Neural cell (in vitro differentiated cells): ENCODE results near the gene LINGO1. TPM values are rescaled to one million over a fixed set of nuclear protein-coding genes. Genes with fewer than 3 reads are reported as not detected.

Experiments
- H2AFZ ChIP-seq: fragments of 200-600, 300-800 bp; sonication (generic), shearing (Covaris generic); 2 replicates; pipeline ENCODE4 v1.6.0; 2014; ENCODE audit warnings: low read depth, mild to moderate bottlenecking, antibody characterized with exemption, low read length, moderate library complexity
- H3F3A ChIP-seq: fragments of 200-600 bp; shearing (Covaris generic); 2 replicates; pipeline ENCODE4 v1.6.1; 2016; ENCODE audit warnings: mild to moderate bottlenecking, moderate library complexity, mixed read lengths, antibody characterized with exemption, low read length; ENCODE audit not compliant: insufficient read depth, poor library complexity, severe bottlenecking
- H3K27ac ChIP-seq: fragments of 200-600, 300-800 bp; sonication (generic), shearing (Covaris generic); 2 replicates; pipeline ENCODE4 v1.5.1; 2014; ENCODE audit warnings: mild to moderate bottlenecking, low read length, moderate library complexity
- H3K27me3 ChIP-seq: fragments of 300-800, 200-600 bp; sonication (generic), shearing (Covaris generic); 2 replicates; pipeline ENCODE4 v1.6.0; 2014; ENCODE audit warnings: mild to moderate bottlenecking, low read depth, low read length, moderate library complexity; ENCODE audit not compliant: insufficient read depth
- H3K36me3 ChIP-seq: fragments of 300-800, 200-600 bp; sonication (generic), shearing (Covaris generic); 2 replicates; pipeline ENCODE4 v1.5.1; 2014; ENCODE audit warnings: mild to moderate bottlenecking, antibody characterized with exemption, low read length, moderate library complexity; ENCODE audit not compliant: insufficient read depth
- H3K4me2 ChIP-seq: fragments of 300-800, 200-600 bp; sonication (generic), shearing (Covaris generic); 2 replicates; pipeline ENCODE4 v1.6.0; 2014; ENCODE audit warnings: mild to moderate bottlenecking, low read length
- H3K4me3 ChIP-seq: fragments of 300-800, 200-600 bp; sonication (generic), shearing (Covaris generic); 2 replicates; pipeline ENCODE4 v1.5.1; 2014; ENCODE audit warnings: mild to moderate bottlenecking, low read length, moderate library complexity
- H3K79me2 ChIP-seq: fragments of 200-600 bp; shearing (Covaris generic); replicated peaks from 2 replicates; pipeline ENCODE4 v1.6.0; 2014; ENCODE audit warnings: mild to moderate bottlenecking, low read length, moderate library complexity; ENCODE audit not compliant: insufficient read depth
- H3K9ac ChIP-seq: fragments of 300-800, 200-600 bp; sonication (generic), shearing (Covaris generic); 2 replicates; pipeline ENCODE4 v1.6.1; 2016; ENCODE audit warnings: mild to moderate bottlenecking, low read length, mixed read lengths
- H3K9me2 ChIP-seq: fragments of 200-600 bp; shearing (Covaris generic); 2 replicates; pipeline ENCODE4 v1.6.1; 2016; ENCODE audit warnings: mild to moderate bottlenecking, low read length, mixed read lengths; ENCODE audit not compliant: insufficient read depth
- H3K9me3 ChIP-seq: fragments of 200-600, 300-800 bp; sonication (generic), shearing (Covaris generic); 2 replicates; pipeline ENCODE4 v1.6.1; 2016; ENCODE audit warnings: mild to moderate bottlenecking, mixed run types, low read length, moderate library complexity, mixed read lengths
- H4K20me1 ChIP-seq: fragments of 200-600 bp; shearing (Covaris generic); 2 replicates; pipeline ENCODE4 v1.6.1; 2016; ENCODE audit warnings: mild to moderate bottlenecking, mixed run types; ENCODE audit not compliant: insufficient read depth
- CTCF ChIP-seq: fragments of 450-650 bp; IDR thresholded peaks from 2 replicates; pipeline ENCODE4 v1.5.1; 2014; ENCODE audit warnings: antibody characterized with exemption, mild to moderate bottlenecking, moderate library complexity; ENCODE audit not compliant: poor library complexity, severe bottlenecking
- EP300 ChIP-seq: fragments of 450-650 bp; conservative IDR thresholded peaks from 2 replicates; pipeline ENCODE4 v1.6.1; 2014; ENCODE audit warnings: antibody characterized with exemption, mild to moderate bottlenecking, moderate library complexity; ENCODE audit not compliant: poor library complexity, severe bottlenecking
- MXI1 ChIP-seq: fragments of 450-650 bp; conservative IDR thresholded peaks from 2 replicates; pipeline ENCODE4 v1.6.1; 2014; ENCODE audit warnings: antibody characterized with exemption, mild to moderate bottlenecking; ENCODE audit not compliant: poor library complexity, severe bottlenecking
- POLR2AphosphoS5 ChIP-seq: IDR thresholded peaks from 2 replicates; pipeline ENCODE4 v1.6.1; 2012
- RAD21 ChIP-seq: fragments of 450-650 bp; conservative IDR thresholded peaks from 2 replicates; pipeline ENCODE4 v1.6.1; 2014; ENCODE audit warnings: antibody characterized with exemption, mild to moderate bottlenecking, moderate library complexity
- SMC3 ChIP-seq: fragments of 450-650 bp; conservative IDR thresholded peaks from 2 replicates; pipeline ENCODE4 v1.6.1; 2014; ENCODE audit warnings: antibody characterized with exemption, mild to moderate bottlenecking, moderate library complexity; ENCODE audit not compliant: poor library complexity
- TAF1 ChIP-seq: IDR thresholded peaks from 2 replicates; pipeline ENCODE4 v1.6.1; 2012; ENCODE audit warnings: low read depth
- polyA plus RNA-seq: library from polyadenylated mRNA; depleted of rRNA; stranded (reverse); fragments of >200 nt; gene quantifications from 2 replicates; pipeline ENCODE4 v1.2.3, GENCODE V29; 2014
- TF ChIP-seq, protein P1 (sequence below): IDR thresholded peaks from 2 replicates; pipeline ENCODE4 v1.6.1; 2012; ENCODE audit warnings: borderline replicate concordance

Gene LINGO1
- polyA plus RNA-seq, 1 donor from 2014 or later, result 34.4 TPM

DNA sequence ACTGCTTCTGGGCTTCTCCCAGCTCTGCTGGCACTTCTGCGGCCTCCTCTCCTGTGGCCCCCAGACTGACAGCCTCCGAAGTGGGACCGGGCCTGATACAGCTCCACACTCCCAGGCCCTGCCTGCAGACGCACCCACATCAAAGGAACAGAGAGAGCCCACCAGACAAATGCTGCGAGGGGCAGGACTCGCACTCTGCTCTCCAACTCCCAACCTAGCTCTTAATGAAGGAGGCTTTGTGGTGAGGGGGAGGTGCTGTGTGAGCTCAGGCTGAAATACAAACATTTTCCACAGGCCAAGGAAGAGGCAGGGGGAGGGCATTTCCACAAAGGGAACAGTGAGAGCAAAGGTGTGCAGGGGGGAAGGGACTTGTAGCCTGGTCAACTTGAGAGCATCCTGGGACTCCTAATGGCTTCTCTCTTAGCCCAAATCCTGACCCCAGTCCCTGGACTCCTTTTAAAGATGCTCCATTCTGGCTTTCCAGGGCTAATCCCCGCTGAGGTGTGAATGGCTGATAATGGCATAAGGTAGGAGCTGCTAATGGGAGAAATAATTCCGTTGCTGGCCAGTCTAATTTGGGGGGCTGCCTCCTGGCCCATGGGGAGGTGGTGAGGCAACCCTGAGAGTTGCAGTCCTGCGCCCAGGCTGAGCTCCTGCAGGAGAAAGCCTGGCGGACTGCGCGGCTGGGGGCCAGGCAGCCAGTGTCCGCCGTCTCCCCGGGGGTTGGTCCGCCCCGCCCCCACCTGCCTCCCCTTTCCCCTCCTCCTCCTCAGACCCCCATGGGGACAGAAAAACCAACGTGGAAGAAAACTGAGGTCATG lies 9.6 kb downstream of the LINGO1 start:
- Histone ChIP-seq H3K4me2 (no peak overlapping the region), H3K9me3 (no peaks in the 10 kb centered on the region), H2AFZ (no peak overlapping the region), H3K27ac (no peak overlapping the region), H3K9ac (peak overlapping the region; percentile 15), H3K27me3 (no peaks in the 10 kb centered on the region), H4K20me1 (peaks cover 30% of the 10 kb centered on the region), H3K4me3 (no peak overlapping the region), H3K9me2 (no peaks in the 10 kb centered on the region), H3K79me2 (peaks cover 57% of the 10 kb centered on the region), H3K36me3 (no peaks in the 10 kb centered on the region), H3F3A (peaks cover 7% of the 10 kb centered on the region)
- TF ChIP-seq TAF1, result no peak

- H3K27me3 ChIP-seq, result no peaks in the 10 kb centered on the region
- H3F3A ChIP-seq, result peaks cover 7% of the 10 kb centered on the region
- H3K9me2 ChIP-seq, result no peaks in the 10 kb centered on the region
- H3K9ac ChIP-seq, result no peak overlapping the region
- H2AFZ ChIP-seq, result no peak overlapping the region
- no peak overlapping the region for H3K4me3 ChIP-seq
- H3K27ac ChIP-seq, result no peak overlapping the region
- no peak overlapping the region for H3K4me2 ChIP-seq
- H3K9me3 ChIP-seq, result no peaks in the 10 kb centered on the region
- peaks cover 33% of the 10 kb centered on the region for H4K20me1 ChIP-seq
- no peaks in the 10 kb centered on the region for H3K36me3 ChIP-seq
- TF ChIP-seq CTCF, result no peak
- TF ChIP-seq, protein P1, sequence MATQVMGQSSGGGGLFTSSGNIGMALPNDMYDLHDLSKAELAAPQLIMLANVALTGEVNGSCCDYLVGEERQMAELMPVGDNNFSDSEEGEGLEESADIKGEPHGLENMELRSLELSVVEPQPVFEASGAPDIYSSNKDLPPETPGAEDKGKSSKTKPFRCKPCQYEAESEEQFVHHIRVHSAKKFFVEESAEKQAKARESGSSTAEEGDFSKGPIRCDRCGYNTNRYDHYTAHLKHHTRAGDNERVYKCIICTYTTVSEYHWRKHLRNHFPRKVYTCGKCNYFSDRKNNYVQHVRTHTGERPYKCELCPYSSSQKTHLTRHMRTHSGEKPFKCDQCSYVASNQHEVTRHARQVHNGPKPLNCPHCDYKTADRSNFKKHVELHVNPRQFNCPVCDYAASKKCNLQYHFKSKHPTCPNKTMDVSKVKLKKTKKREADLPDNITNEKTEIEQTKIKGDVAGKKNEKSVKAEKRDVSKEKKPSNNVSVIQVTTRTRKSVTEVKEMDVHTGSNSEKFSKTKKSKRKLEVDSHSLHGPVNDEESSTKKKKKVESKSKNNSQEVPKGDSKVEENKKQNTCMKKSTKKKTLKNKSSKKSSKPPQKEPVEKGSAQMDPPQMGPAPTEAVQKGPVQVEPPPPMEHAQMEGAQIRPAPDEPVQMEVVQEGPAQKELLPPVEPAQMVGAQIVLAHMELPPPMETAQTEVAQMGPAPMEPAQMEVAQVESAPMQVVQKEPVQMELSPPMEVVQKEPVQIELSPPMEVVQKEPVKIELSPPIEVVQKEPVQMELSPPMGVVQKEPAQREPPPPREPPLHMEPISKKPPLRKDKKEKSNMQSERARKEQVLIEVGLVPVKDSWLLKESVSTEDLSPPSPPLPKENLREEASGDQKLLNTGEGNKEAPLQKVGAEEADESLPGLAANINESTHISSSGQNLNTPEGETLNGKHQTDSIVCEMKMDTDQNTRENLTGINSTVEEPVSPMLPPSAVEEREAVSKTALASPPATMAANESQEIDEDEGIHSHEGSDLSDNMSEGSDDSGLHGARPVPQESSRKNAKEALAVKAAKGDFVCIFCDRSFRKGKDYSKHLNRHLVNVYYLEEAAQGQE, result no peak
- TF ChIP-seq MXI1, result no peak
- no peak for TF ChIP-seq TAF1
- no peak for TF ChIP-seq EP300
- TF ChIP-seq RAD21, result no peak
- TF ChIP-seq POLR2AphosphoS5, result no peak
- no peak for TF ChIP-seq SMC3
- peaks cover 53% of the 10 kb centered on the region for H3K79me2 ChIP-seq
Observed at GRCh38 chr15:77622209-77622933, 10.3 kb downstream of the LINGO1 start.
